ENCODE measurements around the gene ACBD6.

The ACBD6 gene

DNA sequence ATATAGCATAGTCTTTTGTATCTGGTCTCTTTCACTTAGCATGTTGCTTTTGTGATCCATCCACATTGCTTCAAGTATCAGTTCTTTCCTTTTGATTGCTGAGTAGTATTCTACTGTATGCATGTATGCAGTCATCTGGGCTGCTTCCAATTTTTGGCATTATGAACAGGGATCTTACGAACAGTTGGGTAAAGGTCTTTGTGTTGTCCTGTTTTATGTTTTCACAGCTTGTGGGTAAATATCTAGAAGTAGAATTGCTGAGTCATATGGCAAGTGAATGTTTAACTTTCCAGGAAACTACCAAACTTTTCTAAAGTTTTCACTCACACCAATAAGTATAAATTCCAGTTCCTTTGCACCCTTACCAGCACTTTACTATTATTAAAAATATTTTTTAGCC, 211.4 kb downstream of the ACBD6 start:
- peak; percentile 22 for DNase-seq (ENCODE audit: low read depth)

DNA sequence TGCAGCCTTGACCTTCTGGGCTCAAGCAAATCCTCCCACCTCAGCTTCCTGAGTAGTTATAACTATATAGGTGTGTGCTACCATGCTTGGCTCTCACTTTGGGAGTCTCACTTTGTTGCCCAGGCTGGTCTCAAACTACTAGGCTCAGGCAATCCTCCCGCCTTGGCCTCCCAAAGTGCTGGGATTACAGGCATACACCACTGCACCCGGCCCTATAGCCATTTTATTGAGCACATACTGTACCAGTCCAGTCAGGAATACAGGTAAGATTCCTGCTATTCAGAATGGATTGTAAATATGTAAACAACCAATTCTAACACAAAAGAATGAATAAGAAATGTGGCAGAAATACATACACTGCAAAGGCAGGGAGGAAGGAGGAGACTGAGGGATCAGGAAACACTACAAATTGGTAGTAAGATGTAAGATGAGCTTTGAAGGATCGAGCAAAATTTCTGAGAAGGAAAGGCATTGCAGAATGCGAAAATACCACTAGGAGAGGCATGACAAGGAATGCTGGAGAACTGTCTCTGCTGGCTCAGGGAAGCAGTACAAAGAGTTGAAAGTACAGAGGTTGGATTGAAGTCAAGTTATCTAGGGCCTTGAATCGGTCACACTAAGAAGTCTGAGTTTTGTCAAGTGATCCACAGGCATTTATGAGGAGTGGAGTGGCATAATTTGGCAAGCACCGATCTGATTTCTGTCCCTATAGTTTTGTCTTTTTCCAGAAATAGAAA, 211.9 kb downstream of the ACBD6 start:
- DNase-seq (ENCODE audit: low read depth) = no peak

- DNase-seq (ENCODE audit: low read depth) = no peak
Measured at GRCh38 chr1:180288940-180289339, 213.4 kb downstream of the ACBD6 start.

- DNase-seq (ENCODE audit: low read depth) = no peak
Measured at GRCh38 chr1:180287988-180288705, 214.2 kb downstream of the ACBD6 start.

GRCh38 chr1:180286417-180286816, 216.0 kb downstream of the ACBD6 start:
- DNase-seq (ENCODE audit: low read depth) = no peak

GRCh38 chr1:180283098-180283497, 219.3 kb downstream of the ACBD6 start:
- DNase-seq (ENCODE audit: low read depth) = no peak

- DNase-seq (ENCODE audit: low read depth) = no peak
Measured at GRCh38 chr1:180282401-180283044, 219.9 kb downstream of the ACBD6 start.

DNA sequence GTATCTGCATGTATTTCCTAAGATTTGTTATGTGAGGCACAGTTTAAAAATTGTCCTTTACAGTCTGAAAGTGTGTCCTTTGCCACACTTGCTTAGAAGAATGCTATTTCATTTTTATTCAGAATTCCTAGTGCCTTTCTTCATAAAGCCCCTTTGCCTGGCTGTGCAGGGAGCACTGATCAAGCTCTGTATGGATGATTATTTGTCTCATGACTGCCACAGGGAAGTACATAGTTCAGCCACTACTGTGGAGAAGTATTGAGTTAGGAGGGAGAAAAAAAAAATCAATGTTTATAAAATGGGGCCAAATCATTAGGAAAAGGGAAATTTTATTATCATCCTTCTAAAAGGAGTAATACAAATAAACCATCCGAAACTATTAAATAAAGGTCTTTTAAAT, 220.9 kb downstream of the ACBD6 start:
- no peak for DNase-seq (ENCODE audit: low read depth)

DNA sequence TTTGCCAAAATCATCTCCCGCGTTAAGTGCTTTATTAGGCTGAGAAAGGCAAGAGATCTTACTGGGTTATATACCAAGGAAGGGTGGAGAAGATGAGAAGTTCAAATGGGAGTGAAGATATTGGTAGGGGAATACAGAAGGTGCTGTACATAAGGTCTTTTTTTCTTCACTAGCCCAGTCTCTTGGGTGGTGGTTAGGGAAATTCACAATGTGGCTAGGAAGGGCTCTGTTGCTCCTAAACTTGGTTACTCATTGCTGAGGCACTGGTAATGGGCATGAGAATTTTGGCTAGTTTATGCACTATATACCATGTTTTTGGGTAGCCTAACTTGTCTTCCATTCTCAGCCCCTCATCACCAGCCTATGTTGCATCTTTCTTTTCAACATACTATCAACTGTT, 221.8 kb downstream of the ACBD6 start:
- no peak for DNase-seq (ENCODE audit: low read depth)

DNA sequence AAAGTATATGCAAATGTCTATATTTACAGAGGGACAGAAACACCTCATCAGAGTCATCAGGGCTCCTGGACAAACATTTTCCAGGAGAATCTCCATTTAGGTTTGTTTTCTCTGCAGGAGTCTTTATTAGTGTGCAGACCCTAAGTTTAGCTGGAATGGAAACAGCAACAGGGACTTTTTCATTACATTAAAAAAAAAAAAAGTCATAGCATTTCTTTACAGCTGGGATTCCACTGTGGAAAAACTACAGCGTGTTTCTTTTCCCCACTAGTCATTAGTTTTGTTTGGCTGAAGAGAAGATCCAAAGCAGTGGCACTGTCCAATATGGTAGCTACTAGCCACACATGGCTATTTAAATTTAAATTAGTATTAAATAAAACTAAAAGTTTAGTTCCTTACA, 222.7 kb downstream of the ACBD6 start:
- DNase-seq (ENCODE audit: low read depth) = no peak

DNA sequence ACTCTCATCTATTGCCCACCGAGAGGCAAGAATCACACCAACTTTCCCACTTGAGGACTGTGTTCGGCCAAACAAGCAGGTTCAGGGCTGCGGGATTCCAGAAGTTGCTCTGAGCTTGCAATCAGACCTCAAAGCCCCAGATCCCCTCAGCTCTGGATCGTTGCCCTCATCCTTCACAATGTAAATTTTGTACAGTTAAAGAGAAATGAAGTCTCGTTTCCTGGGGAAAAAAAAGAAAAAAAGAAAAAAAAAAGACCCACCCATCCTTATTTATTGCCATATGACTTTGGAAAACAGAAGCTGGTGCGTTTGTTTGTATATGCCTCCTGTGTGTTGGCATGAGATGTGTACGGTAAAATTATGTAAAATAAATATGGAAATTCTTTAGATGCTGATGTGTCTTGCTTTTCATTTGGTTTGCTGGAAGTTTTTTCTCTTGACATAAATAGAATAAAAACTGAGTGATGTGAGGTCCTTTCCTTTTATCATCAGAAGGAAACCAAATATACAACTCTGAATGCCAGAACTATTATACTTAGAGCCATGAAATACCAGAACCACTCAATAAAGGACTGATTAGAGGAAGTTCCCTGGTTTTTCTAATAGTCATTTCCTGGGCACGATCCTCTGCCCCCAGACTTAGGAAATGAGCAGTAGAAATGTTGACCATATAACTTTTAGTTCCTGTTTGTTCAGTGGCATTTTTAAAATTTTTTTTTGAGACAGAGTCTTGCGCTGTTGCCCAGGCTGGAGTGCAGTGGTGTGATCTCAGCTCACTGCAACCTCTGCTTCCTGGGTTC, 223.6 kb downstream of the ACBD6 start:
- DNase-seq (ENCODE audit: low read depth) = no peak

DNA sequence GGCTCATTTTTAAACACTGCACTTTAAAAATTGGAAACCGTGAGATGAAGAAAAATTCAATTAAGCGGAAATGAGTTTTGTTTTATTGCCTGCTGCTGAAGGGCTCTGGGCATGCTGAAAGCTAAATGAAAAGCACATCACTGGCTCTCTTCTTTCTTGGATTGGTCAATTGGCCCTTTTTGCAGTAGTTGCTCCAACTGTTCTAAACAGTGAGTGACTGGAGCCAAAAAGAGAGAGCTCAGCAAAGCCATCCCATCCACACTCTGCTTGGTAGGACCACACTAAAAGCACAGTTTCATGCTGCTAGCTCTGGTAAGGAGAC, 224.2 kb downstream of the ACBD6 start:
- no peak for DNase-seq (ENCODE audit: low read depth)

DNA sequence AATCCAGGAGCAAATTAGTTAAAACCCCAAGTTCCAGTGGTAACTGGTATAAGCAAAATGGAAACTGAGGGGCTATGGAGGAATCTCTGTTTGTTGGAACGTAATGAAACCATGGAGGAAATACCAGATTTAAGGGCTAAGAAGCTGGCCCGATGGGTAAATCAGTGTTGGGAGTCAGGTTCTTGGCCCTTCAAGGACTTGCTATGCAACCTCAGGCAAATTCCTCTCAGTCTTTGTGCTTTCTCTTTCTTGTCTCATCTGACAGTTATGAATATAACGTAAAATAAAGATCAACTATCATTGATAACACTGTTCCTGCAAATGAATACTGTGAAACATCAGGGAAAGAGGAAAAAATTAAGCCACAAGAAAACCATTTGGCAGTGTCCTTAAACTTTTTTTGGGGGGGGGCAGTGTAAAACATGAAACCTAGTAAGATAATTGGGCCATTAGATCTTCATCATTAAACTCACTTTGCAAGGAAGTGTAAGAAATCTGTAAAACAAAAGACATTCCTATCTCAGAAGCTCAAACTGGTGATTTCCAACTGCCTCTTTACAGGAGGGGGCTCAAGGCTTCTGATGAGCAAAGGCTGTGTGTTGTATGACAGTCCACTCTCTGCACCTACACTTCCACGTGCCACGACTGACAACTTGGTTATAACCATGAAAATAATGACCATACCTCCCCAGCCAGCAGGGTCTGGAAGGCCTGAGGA, 224.7 kb downstream of the ACBD6 start:
- no peak for DNase-seq (ENCODE audit: low read depth)

- no peak for DNase-seq (ENCODE audit: low read depth)
Measured at GRCh38 chr1:180275726-180276125, 226.7 kb downstream of the ACBD6 start.

GRCh38 chr1:180274221-180274620, 228.2 kb downstream of the ACBD6 start:
- no peak for DNase-seq (ENCODE audit: low read depth)

DNA sequence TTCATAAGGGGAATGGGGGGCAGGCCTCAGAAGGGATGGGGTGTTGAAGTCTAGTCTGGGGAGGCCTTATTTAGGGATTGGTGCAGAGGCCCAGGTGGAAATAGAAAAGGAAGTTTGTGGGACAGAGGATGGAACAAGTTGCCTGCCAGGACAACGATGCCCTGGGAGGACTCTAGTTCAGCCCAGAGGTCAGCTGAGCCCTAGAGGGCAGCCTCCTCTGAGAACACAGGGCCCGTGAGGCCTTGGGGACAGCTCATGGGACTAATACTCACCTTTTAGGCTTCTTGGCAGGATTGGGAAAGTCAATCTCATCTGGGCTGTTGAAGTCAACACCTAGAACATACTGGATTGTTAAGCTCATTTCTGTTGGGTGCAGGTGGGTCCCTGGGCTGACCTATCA, 229.3 kb downstream of the ACBD6 start:
- no peak for DNase-seq (ENCODE audit: low read depth)

- no peak for DNase-seq (ENCODE audit: low read depth)
Measured at GRCh38 chr1:180272395-180272794, 230.0 kb downstream of the ACBD6 start.

DNA sequence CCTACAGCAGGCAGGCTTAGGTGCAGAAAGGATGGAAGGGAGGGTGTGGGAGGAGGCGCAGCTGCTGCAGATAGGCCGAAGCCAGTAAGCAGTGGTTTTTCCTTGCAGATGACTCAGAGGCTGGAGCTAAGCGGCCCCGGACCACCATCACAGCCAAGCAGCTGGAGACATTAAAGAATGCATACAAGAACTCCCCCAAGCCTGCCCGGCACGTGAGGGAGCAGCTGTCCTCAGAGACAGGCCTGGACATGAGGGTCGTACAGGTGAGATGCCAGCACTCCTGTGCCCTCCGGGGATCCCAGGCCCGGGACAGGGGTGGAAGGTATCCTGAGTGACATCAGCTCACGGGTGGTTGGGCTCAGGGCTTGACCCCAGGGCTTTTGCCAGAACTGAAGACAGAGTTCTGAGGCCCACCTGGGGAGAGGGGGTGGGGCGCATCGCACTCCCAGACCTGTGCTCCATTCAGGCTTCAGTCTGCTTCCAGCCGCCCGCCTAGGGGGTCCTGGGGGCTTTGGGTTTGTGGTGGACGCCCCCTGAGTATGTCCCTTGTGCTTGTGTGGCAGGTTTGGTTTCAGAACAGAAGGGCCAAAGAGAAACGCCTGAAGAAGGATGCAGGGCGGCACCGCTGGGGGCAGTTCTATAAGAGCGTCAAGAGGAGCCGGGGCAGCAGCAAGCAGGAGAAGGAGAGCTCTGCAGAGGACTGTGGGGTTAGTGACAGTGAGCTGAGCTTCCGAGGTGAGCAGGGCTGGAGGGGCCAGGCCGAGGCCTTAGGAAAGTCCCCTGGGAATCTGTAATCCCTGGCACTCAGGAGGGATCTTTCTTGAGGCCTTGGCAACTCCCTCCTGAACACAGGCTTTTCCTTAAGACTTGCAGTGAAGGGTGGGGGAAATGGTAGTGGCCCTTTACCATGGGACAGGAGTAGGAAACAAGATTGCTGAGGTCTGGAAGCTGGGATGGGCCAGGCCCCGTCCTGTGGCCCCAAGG, 230.8 kb downstream of the ACBD6 start:
- DNase-seq (ENCODE audit: low read depth) = no peak

DNA sequence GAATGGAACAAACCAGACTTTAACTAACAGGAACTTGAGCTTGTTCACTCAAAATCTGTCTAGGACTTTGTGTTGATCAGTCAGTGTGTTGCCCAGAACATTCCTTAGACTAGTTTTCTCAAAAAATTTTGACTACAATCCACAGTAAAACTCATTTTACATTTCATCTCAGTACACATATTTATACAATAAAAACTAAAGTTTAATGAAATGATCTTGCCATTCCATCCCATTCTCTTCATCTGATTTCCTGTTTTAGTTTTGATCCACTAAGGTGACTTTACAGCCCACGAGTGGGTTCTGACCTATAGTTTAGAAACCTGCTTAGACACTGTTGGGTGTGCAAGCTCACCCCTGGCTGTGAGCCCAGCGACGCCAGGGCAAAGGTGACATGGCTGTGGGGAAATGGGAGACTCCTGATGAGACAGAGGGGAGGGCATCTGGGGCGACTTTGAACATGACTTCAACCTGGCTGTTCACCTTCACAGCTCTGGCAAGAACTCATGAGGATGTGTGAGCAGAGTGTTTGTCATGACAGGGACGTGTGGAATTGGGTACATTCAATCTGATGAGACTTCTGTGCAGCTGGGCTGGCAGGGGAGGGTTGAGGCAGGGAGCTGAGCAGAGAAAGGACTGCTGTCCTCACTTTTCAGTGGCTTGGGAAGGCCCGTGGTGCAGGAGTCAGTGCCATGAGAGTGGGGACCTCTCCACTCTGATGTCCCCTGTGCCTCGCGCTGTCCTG, 231.7 kb downstream of the ACBD6 start:
- no peak for DNase-seq (ENCODE audit: low read depth)
